GM18858 (cell line): Measurements from ENCODE around the gene GCNT4.

ENCODE experiments used
- ATAC-seq: cut with Tn5 transposase; IDR thresholded peaks from one replicate; pipeline ENCODE4 v1.9.1; 2021; ENCODE audit not compliant: unreplicated experiment

GCNT4 gene

DNA sequence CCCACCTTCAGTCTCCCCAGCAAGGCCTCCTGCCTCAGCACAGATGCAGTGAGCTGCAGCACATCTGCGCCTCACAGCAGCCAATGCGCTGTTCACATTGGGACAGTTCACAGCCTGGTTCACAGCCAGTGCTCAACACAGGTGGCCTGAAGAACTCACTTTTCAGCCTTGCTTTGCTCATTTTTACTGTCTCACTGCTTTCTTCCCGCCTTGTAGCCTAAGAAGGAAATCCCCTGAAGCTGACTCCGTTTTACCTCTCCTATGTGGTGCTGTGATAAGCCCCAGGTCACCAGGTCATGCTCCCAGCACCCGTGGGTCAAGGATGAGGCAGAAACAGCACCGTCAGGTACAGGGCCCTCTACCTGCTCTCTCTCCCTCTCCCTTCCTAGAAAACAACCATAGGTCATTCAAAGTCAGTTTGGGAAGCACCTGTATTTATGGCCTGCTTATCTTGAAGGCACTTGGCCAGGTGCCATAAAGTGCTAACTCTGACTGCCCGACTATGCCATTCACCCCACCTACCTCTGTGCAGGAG, 1.1 kb downstream of the GCNT4 start:
- no peak for ATAC-seq

- ATAC-seq: no peak
Observed at GRCh38 chr5:75050415-75050814, 1.9 kb downstream of the GCNT4 start.

DNA sequence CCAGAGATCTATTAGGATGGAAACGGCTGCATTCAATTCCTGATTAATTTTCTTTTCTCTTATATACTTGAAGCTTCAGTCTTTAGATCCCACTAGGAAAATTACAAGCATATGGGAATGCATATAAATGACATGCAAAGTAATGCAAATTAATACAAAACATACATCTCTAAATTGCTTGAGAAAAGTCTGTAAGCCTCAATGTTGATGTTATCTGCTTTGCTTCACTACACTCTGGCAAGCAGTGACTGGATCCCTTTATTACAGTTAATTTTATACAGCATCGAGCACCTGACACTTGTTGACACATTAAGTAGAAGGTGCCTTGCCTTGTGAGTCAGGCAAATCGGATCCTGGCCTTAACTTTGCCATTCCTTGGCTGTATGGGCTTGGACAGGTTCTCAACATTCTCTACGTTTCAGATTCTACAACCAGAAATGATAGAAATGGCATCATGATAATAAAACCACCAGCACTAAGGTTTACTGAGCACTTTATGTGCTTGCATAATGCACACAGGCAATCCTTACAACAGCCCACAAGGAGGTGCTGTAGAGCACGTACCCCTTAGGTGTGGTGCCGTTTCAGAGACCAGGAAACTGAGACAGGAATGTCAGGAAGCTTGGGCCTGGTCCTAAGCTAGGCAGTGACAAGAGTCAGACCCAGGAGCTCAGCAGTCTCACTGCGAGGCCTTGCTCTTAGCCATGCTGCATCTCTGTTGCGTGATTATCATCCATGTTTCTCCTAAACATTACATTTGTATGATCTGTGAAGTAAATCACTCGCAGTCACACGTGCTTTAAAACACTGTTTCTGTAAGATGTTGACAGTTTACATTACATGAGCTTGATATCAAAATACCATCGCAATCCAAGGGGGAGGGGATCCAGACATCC, 2.7 kb downstream of the GCNT4 start:
- no peak for ATAC-seq

DNA sequence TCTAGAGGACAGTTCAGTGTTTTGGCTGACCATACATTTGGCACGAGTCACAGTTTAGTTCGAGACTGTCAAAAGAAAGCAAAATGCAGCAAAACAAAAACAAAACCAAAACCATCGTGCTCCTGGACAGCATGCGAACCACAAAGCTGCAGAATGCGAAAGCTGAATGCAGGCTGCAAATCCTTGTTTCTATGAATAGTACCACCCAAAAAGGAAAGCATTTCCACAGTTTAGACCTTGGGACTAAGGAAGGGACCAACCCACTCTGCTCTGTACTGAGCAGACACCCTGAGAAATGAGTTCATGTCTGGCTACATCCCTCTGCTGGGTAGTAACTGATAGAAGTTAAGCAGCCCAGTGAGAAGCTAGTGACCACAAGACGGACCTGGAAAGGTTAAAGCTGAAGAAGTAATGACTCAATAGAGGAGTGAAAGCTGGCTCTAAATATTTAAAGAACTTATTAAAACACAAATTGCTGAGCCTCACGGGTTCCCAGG, 3.9 kb downstream of the GCNT4 start:
- peak; percentile 44 for ATAC-seq

GRCh38 chr5:75047356-75047755, 5.0 kb downstream of the GCNT4 start:
- ATAC-seq: no peak

- ATAC-seq: no peak
Observed at GRCh38 chr5:75046366-75047142, 5.8 kb downstream of the GCNT4 start.

- ATAC-seq: no peak
Observed at GRCh38 chr5:75045071-75045470, 7.3 kb downstream of the GCNT4 start.

- ATAC-seq: no peak
Observed at GRCh38 chr5:75044406-75044805, 8.0 kb downstream of the GCNT4 start.

GRCh38 chr5:75043633-75044264, 8.6 kb downstream of the GCNT4 start:
- no peak for ATAC-seq

DNA sequence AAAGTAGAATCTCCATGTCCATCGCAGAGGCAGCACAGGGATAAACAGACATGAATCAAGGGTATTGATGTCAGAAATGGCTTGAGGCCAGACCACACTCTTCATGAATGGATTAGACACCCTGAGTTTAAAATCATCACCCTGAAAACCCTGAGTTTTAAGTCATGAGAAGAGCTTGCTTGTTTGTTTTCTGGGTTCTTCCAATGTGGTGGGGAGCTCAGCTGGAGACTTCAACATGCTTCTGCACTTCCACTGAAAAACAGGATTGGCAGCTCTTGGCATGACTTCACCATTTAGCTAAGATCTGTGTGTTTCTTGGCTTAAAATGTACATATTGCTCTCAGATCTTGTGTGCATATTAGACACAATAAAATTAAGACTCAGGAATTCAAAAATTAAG, 9.8 kb downstream of the GCNT4 start:
- no peak for ATAC-seq

GRCh38 chr5:75040973-75041372, 11.4 kb downstream of the GCNT4 start:
- ATAC-seq: no peak

DNA sequence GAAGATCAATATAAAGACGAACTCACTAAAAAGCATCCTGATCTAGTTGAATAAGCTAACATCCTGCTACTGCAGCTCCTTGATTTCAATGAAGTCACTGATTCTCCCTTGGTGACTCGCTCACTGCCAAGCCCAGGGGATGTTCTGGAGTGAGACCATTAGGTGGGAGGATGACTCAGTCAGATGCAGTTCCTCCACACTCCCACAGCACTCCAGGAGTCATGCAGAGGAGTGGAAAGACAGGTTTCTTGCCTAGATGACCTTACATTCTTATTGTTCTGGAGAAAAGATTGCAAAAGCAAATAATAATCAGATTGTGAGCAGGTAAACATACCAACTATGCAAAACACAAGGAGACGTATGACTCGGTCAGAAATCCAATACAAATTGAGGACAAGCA, 15.3 kb downstream of the GCNT4 start:
- no peak for ATAC-seq

GRCh38 chr5:75034137-75034739, 18.1 kb downstream of the GCNT4 start:
- ATAC-seq: no peak

DNA sequence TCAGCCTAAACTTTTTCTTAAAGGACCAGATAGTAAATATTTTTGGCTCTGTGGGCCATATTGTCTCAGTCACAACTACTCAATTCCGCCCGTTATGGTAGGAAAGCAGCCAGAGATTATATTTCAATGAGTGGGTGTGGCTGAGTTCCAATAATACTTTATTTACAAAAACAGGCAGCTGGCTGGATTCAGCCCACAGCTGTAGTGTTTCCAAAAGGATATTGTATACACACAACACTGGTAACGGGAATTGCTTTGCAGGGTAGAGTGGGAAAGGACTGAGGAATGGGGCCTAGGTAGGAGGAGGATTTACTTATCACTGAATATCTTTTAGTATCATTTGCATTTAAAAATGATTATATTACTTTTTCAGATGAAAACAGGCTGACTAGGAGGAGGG, 21.0 kb downstream of the GCNT4 start:
- ATAC-seq: no peak

- no peak for ATAC-seq
Observed at GRCh38 chr5:75028090-75028489, 24.3 kb downstream of the GCNT4 start.

DNA sequence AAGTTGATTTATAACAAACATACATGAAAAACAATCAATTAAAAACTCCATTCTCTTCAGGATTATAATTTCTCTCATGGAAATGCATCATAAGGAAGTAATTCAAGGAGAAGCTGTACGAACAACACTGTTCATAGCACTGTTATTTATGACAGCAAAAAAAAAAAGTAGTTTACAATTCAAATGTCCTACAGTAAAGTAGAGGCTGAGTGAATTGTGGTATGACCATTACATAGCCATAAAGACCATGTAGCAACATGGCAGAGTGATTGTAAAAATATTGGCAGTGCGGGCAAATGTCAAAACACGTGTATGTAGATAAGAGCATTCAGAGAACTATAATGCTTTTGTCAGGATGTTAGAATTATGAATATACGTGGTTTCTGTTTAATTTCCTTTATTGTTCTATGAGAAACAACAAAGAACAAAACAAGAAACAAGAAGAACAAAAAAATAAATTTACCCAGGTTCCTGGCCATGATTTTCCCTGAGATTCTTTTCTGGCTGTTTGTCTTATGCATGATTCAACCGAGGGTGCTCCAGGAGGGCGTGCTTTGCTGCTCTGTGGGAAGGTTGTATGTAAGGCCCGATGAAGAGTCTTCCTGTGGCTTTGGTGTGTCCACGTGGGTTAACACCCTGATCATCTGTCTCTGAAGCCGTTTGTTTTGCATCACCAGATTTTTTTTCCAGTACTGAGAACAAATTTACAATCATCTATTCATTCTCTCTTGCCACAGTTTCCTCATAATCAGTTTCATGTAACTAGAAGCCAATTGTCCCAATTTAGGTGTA, 28.8 kb downstream of the GCNT4 start:
- ATAC-seq: no peak

DNA sequence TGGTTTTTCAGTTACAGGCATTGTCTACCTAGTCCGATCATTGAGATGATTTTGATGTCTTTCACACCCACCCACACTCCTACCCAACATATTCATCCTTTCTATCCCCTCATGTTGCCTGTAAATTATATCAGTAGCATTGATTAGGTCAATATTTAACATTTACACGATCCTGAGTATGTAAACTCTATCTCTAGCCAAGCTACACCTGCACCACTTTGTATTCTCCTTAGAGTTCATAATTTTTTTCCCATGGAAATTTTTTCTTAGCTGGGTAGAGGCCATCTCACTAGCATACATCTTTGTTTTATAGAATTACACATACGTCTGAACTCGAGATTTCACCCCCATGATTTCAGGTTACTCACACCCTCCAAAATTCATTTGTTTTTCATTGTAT, 30.6 kb downstream of the GCNT4 start:
- no peak for ATAC-seq

- no peak for ATAC-seq
Observed at GRCh38 chr5:75021219-75021618, 31.1 kb downstream of the GCNT4 start.

- ATAC-seq: no peak
Observed at GRCh38 chr5:75020016-75020656, 32.2 kb downstream of the GCNT4 start.
